Measurements from ENCODE around the gene HSD17B12. TPM values are rescaled to one million over a fixed set of nuclear protein-coding genes. Genes with fewer than 3 reads are reported as not detected.

HSD17B12 gene
- total and polyA plus RNA-seq, 2 of the 8 experiments (the other 6 are each of a cell fraction or from before 2014, with no cell fraction given): 46.0 to 121 TPM

GRCh38 chr11:43772733-43773132 lies 92.2 kb downstream of the HSD17B12 start:
- Histone ChIP-seq H2BK5ac (ENCODE audit: low read depth, low read length) (no peak overlapping the region), H3K36me3 (ENCODE audit: control insufficient read depth in 2 of 4, insufficient read depth in 4 of 4, low read length in 3 of 4) (peaks cover 0 to 22% (median 3%) of the 10 kb centered on the region in 4 experiments; a peak in 3 of 8 replicates), H3K9me3 (ENCODE audit: insufficient read depth in 2 of 2, low read depth in 1 of 2, low read length in 1 of 2) (no peaks in the 10 kb centered on the region; a peak in 1 of 4 replicates), H2BK12ac (ENCODE audit: low read depth, low read length) (no peak overlapping the region), H4K91ac (replicated peaks; ENCODE audit: insufficient read length, low read length) (no peak overlapping the region), H3K79me2 (ENCODE audit: control insufficient read depth in 1 of 2, insufficient read depth in 2 of 2, low read length in 2 of 2) (no peaks in the 10 kb centered on the region; a peak in 2 of 4 replicates), H3K27me3 (replicated peaks in 1 of 4; ENCODE audit: control insufficient read depth in 3 of 4, extremely low read depth in 1 of 4, insufficient read depth in 3 of 4, low read length in 3 of 4) (no peaks in the 10 kb centered on the region), H2BK15ac (ENCODE audit: low read length) (no peak overlapping the region), H4K20me1 (replicated peaks in 1 of 2; ENCODE audit: control insufficient read depth in 1 of 2, insufficient read depth in 2 of 2, low read length in 2 of 2) (no peaks in the 10 kb centered on the region), H3K14ac (ENCODE audit: insufficient read length) (no peak overlapping the region), H4K5ac (ENCODE audit: insufficient read length, low read depth, low read length) (no peak overlapping the region), H2AK5ac (ENCODE audit: low read depth, low read length) (no peak overlapping the region), H3K23ac (ENCODE audit: insufficient read length) (no peak overlapping the region), H3K56ac (replicated peaks; ENCODE audit: insufficient read length, low read depth, low read length) (no peak overlapping the region), H3K23me2 (ENCODE audit: low read depth, low read length) (no peaks in the 10 kb centered on the region), H3K18ac (ENCODE audit: extremely low read depth, low read length) (no peak overlapping the region), H3K4ac (replicated peaks; ENCODE audit: insufficient read length, low read depth, low read length) (no peak overlapping the region), H3K27ac (ENCODE audit: low read depth, low read length) (no peak overlapping the region), H3K4me3 (ENCODE audit: extremely low read depth in 1 of 4, insufficient read depth in 2 of 4, low read depth in 3 of 4, low read length in 4 of 4) (no peak overlapping the region), H2AFZ (ENCODE audit: low read length) (no peak overlapping the region), H3K4me1 (replicated peaks in 1 of 4; ENCODE audit: control insufficient read depth in 3 of 4, insufficient read depth in 4 of 4, low read length in 3 of 4) (no peaks in the 10 kb centered on the region), H3K9ac (replicated peaks in 1 of 4; ENCODE audit: extremely low read depth in 1 of 4, low read depth in 3 of 4, low read length in 3 of 4) (no peak overlapping the region), H2BK20ac (ENCODE audit: low read length) (no peak overlapping the region), H3K4me2 (ENCODE audit: insufficient read depth in 1 of 2, low read depth in 2 of 2, low read length in 2 of 2) (no peak overlapping the region), H2BK120ac (replicated peaks; ENCODE audit: low read depth, low read length) (no peak overlapping the region), H4K8ac (ENCODE audit: extremely low read depth, insufficient read depth, low read length) (no peak overlapping the region), H3K79me1 (ENCODE audit: low read depth, low read length) (no peaks in the 10 kb centered on the region)
- DNase-seq (ENCODE audit: low read depth in 1 of 2, low spot score in 2 of 2): no peak
- 76% methylated on average over 7 of the region's 7 CpGs; no CpG with 5 or more reads in 1 of the 2 experiments for WGBS, 2 experiments (ENCODE audit: extremely low coverage in 1 of 2, insufficient coverage in 1 of 2, insufficient read length in 1 of 2, insufficient replicate concordance in 2 of 2, low coverage in 1 of 2, low lambda C conversion rate in 2 of 2, missing lambda C conversion rate in 1 of 2)
- POLR2A ChIA-PET (ENCODE audit: partially characterized antibody): no interaction called here
- CTCF ChIA-PET (ENCODE audit: partially characterized antibody): interaction anchor here (0.7 to 0.8 kb wide), 2 partner anchors 24 to 32 kb away, joined by 3 read pairs; no protein-coding TSS in a partner anchor
- no peak for FAIRE-seq
- TF ChIP-seq CEBPB (IDR thresholded peaks at IDR 0.05; ENCODE audit: low read depth, low read length) (no peak), MAFK (IDR thresholded peaks at IDR 0.05; ENCODE audit: low read depth, low read length) (no peak)

All from H1 (cell line).